Ascending aorta (tissue), 2 donors: Measurements from ENCODE around the gene GSC2. TPM values are rescaled to one million over a fixed set of nuclear protein-coding genes. Genes with fewer than 3 reads are reported as not detected.
A peak's percentile ranks its signal among the peaks of the same experiment; 100 is the strongest.

Experiments used
- DNase-seq, 2 donors: peaks; one replicate each; pipeline ENCODE4 v3.0.0-alpha.2; 2019; ENCODE audit warnings: low spot score in 2 of 2
- H3K27ac ChIP-seq, 2 donors: fragments of 200-600 bp; sonication (generic); one replicate each; pipeline ENCODE4 v1.5.1; 2016 to 2017; ENCODE audit warnings: mild to moderate bottlenecking in 1 of 2
- H3K27me3 ChIP-seq: fragments of 200-600 bp; sonication (generic); one replicate; pipeline ENCODE4 v1.5.1; 2017
- H3K36me3 ChIP-seq, 2 donors: fragments of 200-600 bp; sonication (generic); one replicate each; pipeline ENCODE4 v1.5.1; 2016
- H3K4me1 ChIP-seq, 2 donors: fragments of 200-600 bp; sonication (generic); one replicate each; pipeline ENCODE4 v1.5.1; 2016 to 2017; ENCODE audit warnings: mild to moderate bottlenecking in 1 of 2
- H3K4me3 ChIP-seq, 2 donors: fragments of 200-600 bp; sonication (generic); one replicate each; pipeline ENCODE4 v1.5.1; 2016 to 2017; ENCODE audit warnings: mild to moderate bottlenecking in 1 of 2
- H3K9me3 ChIP-seq, 2 donors: fragments of 200-600 bp; sonication (generic); one replicate each; pipeline ENCODE4 v1.5.1; 2016
- intact Hi-C: fragments of 100-400 bp; cut with DNase I; formaldehyde crosslinking; loops from one replicate; pipeline ENCODE4 v1.15.1; 2023
- total RNA-seq: library from RNA; depleted of rRNA; stranded (reverse); fragments of >200 nt; gene quantifications from one replicate; pipeline ENCODE4 v1.1.0, GENCODE V29; 2016
- TF ChIP-seq, protein P1 (sequence below), 3 experiments: fragments of 200-600 bp in 2 of 3; fragments of 450-650 bp in 1 of 3; sonication (generic) in 2 of 3; IDR thresholded peaks; one replicate each; pipeline ENCODE4 v1.5.1; 2016 to 2019; ENCODE audit warnings: antibody characterized with exemption in 3 of 3, mild to moderate bottlenecking in 1 of 3, moderate library complexity in 1 of 3

GSC2 gene
- total RNA-seq, 1 donor from 2014 or later = not detected

DNA sequence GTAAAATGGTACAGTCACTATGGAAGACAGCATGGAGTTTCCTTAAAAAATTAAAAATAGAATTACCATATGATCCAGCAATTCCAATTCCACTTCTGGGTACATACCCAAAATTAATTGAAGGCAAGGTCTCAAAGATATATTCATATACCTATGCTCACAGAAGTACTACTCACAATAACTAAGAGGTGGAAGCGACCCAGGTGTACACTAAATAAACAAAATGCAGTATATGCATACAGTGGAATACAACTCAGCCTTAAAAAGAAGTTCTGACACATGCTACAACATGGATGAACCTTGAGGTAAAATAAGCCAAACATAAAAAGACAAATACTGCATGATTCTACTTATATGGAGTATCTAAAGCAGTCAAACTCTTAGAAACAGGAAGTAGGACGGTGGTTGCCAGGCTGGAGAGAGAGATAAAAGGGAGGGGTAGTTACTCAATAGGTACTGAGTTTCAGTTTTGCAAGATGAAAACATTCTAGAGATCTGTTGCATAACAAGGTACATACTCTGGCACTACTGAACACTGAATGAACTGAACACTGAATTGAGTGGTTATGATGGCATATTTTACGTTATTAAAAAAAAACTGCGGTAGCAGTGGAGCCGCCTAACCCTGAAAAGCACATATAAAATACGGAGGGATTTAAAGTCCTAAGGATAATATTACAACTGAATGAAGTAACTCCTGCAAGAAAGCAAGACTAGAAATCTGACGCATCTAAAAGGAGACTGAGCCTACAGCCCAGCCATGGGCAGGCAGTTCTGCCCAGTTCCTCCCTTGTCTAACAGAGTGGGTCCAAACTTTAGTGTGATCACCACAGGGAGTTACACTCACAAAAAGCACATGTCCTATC lies 40.7 kb downstream of the GSC2 start:
- H3K27ac ChIP-seq = no peak overlapping the region
- DNase-seq = peak in 1 of 2 donors; percentile 75
- intact Hi-C loops = no loop called here
- no peaks in the 10 kb centered on the region for H3K36me3 ChIP-seq
- H3K9me3 ChIP-seq = no peaks in the 10 kb centered on the region
- TF ChIP-seq, protein P1, sequence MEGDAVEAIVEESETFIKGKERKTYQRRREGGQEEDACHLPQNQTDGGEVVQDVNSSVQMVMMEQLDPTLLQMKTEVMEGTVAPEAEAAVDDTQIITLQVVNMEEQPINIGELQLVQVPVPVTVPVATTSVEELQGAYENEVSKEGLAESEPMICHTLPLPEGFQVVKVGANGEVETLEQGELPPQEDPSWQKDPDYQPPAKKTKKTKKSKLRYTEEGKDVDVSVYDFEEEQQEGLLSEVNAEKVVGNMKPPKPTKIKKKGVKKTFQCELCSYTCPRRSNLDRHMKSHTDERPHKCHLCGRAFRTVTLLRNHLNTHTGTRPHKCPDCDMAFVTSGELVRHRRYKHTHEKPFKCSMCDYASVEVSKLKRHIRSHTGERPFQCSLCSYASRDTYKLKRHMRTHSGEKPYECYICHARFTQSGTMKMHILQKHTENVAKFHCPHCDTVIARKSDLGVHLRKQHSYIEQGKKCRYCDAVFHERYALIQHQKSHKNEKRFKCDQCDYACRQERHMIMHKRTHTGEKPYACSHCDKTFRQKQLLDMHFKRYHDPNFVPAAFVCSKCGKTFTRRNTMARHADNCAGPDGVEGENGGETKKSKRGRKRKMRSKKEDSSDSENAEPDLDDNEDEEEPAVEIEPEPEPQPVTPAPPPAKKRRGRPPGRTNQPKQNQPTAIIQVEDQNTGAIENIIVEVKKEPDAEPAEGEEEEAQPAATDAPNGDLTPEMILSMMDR (IDR thresholded peaks at IDR 0.05) = no peak
- peaks cover 0 to 26% of the 10 kb centered on the region in 2 donors for H3K4me1 ChIP-seq
- no peak overlapping the region for H3K4me3 ChIP-seq
- H3K27me3 ChIP-seq = no peaks in the 10 kb centered on the region

DNA sequence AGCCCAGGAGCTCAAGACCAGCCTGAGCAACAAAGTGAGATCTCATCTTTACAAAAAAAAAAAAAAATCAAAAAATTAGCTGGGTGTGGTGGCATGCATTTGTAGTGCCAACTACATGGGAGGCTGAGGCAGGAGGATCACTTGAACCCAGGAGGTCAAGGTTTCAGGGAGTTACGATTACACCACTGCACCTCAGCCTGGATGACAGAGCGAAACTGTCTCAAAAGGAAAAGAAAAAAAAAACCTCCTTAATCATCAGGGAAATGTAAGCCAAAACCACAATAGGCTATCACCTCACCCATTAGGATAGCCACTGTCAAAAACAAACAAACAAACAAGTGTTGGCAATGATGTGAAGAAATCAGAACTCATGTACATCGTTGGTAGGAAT lies 41.3 kb downstream of the GSC2 start:
- TF ChIP-seq, protein P1 (IDR thresholded peaks at IDR 0.05) = no peak
- Histone ChIP-seq H3K27ac (no peak overlapping the region), H3K36me3 (no peaks in the 10 kb centered on the region), H3K27me3 (no peaks in the 10 kb centered on the region), H3K9me3 (no peaks in the 10 kb centered on the region), H3K4me1 (peaks cover 0 to 26% of the 10 kb centered on the region in 2 donors), H3K4me3 (no peak overlapping the region)
- intact Hi-C loops = no loop called here
- no peak for DNase-seq

DNA sequence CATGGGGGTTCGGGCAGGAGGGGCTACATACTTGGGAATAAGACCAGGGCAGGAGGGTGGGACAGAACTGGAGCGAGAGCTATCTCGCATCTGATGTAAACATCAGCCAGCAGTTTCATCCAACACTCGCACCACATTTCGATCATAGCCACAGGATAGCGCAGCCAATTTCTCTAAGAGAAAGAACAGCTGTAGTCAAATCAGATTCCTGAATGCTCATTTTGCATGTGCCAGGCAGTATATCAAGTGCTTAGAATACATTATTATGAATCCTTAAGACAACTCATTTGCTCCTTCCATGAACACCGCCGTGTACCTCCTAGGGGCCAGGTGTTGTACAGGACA lies 42.4 kb downstream of the GSC2 start:
- H3K27ac ChIP-seq = no peak overlapping the region
- DNase-seq = no peak
- peaks cover 0 to 26% of the 10 kb centered on the region in 2 donors for H3K4me1 ChIP-seq
- TF ChIP-seq, protein P1 (IDR thresholded peaks at IDR 0.05) = no peak
- no peaks in the 10 kb centered on the region for H3K9me3 ChIP-seq
- no peaks in the 10 kb centered on the region for H3K36me3 ChIP-seq
- intact Hi-C loops = no loop called here
- no peaks in the 10 kb centered on the region for H3K27me3 ChIP-seq
- no peak overlapping the region for H3K4me3 ChIP-seq

DNA sequence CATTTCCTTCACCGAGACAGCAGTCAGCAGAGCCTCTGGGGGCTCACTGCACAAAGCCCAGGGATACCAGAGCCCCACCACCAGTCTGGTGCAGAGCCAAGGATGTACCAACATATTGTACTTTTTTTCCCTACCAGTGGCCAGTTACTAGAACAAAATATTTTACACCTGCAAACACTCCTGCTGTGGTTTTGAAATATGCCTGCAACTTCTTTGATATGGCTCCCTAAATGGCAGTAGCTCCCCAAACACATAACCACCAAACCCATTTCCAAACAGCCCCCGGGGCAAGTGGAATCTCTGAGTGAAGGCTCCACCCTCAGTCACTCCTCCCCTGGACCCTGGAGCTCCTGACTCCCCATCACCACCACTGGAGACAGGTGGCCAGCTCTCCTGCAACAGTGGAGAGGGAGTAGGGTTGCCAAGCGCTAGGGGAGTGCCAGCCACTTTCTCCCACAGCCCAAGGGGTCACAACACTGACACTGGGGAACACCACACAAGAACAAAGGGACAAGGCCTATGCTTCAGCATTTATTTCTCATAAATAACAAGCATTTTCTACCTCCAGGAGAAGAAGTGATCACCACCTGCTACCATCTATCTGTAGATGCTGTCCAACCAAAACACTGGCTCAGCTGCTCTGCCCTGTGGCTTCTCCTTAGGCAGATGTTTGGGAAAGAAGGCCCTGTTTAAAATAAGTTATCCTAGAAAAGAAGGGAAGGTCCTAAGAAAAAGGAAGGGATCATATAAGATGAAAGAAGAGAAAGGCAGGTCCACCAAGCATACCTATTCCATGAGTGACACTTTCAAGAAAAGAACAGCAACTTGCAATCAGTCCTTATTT lies 43.0 kb downstream of the GSC2 start:
- Histone ChIP-seq H3K27ac (no peak overlapping the region), H3K36me3 (no peaks in the 10 kb centered on the region), H3K27me3 (no peaks in the 10 kb centered on the region), H3K4me1 (peaks cover 0 to 26% of the 10 kb centered on the region in 2 donors), H3K4me3 (no peak overlapping the region), H3K9me3 (no peaks in the 10 kb centered on the region)
- TF ChIP-seq, protein P1 (IDR thresholded peaks at IDR 0.05) = no peak
- intact Hi-C loops = no loop called here
- DNase-seq = no peak

DNA sequence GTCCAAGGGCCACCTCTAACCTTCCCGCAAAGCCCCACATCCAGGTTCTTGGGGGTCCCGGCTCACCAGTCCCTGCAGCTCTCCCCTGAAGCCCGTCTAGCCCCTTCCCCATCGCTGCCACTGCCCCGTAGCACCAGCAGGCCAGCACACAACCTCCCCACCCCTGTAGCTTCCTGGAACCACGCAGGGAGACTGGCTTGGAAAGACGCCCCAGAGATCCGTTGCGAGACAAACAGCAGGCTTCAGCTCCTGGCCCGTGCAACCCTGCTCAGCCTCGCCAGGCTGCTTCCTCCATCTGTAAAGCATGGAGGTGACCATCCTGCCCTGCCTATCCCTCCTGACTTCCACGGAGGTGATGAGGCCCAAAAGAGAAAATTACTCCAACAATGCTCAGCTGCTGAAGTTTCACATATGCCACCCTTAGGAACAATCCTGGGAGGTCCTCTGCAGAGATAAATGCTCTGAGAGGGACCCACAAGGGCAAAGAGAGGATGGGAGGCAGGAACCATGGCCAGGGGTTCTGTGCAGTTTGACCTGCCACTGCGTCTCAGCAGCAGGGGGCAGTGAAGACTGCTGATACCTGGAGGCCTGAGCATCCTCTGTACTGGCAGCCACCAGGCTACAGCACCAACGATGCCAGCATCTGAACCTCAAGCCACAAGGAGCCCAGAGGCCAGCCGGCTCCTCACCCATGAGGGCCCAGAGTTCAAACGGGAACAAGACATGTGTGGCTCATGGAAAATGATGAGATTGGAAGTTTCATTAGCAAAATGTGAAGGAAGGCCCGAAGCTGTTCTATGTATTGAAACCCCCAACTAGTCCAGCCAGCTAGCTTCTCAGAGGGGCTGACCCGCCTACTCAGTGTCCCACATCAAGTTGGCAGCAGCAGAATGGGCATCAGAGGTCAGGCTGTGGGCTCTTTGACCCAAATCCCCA lies 44.0 kb downstream of the GSC2 start:
- H3K4me1 ChIP-seq = peaks cover 0 to 22% of the 10 kb centered on the region in 2 donors
- no peak overlapping the region for H3K4me3 ChIP-seq
- TF ChIP-seq, protein P1 (IDR thresholded peaks at IDR 0.05) = no peak
- no peaks in the 10 kb centered on the region for H3K27me3 ChIP-seq
- H3K36me3 ChIP-seq = no peaks in the 10 kb centered on the region
- no peaks in the 10 kb centered on the region for H3K9me3 ChIP-seq
- no peak overlapping the region for H3K27ac ChIP-seq
- intact Hi-C loops = no loop called here
- DNase-seq = no peak
